ENCODE measurements around the gene KIF26B.

The KIF26B gene

GRCh38 chr1:245260110-245260882 is 105.5 kb downstream of the KIF26B start:
- Histone ChIP-seq H3K27me3 (ENCODE audit: low read length) (no peaks in the 10 kb centered on the region), H3K9me3 (ENCODE audit: insufficient read depth, low read length) (no peaks in the 10 kb centered on the region), H3K9ac (ENCODE audit: low read length) (no peak overlapping the region), H3K4me3 (ENCODE audit: insufficient read depth, low read length, poor library complexity, severe bottlenecking) (no peak overlapping the region), H3F3A (ENCODE audit: insufficient read depth) (no peaks in the 10 kb centered on the region), H3K9me2 (replicated peaks; ENCODE audit: insufficient read depth, low read length) (no peaks in the 10 kb centered on the region), H3K27ac (ENCODE audit: low read depth, low read length) (no peak overlapping the region), H4K20me1 (ENCODE audit: low read depth, low read length) (no peaks in the 10 kb centered on the region), H3K36me3 (ENCODE audit: low read length) (no peaks in the 10 kb centered on the region), H3K79me2 (ENCODE audit: insufficient read depth, low read length) (no peaks in the 10 kb centered on the region), H2AFZ (ENCODE audit: low read depth, low read length, severe bottlenecking) (no peak overlapping the region), H3K4me2 (ENCODE audit: low read depth, low read length, poor library complexity, severe bottlenecking) (no peak overlapping the region)
- TF ChIP-seq CTCF (IDR thresholded peaks at IDR 0.05; ENCODE audit: insufficient read depth, low read length, poor library complexity, severe bottlenecking) (no peak), EZH2phosphoT487 (conservative IDR thresholded peaks at IDR 0.05; ENCODE audit: low read length) (no peak)

- no peak overlapping the region for H3K9ac ChIP-seq (ENCODE audit: low read length)
- no peaks in the 10 kb centered on the region for H3K9me3 ChIP-seq (ENCODE audit: insufficient read depth, low read length)
- no peaks in the 10 kb centered on the region for H3K36me3 ChIP-seq (ENCODE audit: low read length)
- H4K20me1 ChIP-seq (ENCODE audit: low read depth, low read length): no peaks in the 10 kb centered on the region
- no peak overlapping the region for H2AFZ ChIP-seq (ENCODE audit: low read depth, low read length, severe bottlenecking)
- H3K27me3 ChIP-seq (ENCODE audit: low read length): no peaks in the 10 kb centered on the region
- no peak overlapping the region for H3K4me3 ChIP-seq (ENCODE audit: insufficient read depth, low read length, poor library complexity, severe bottlenecking)
- no peaks in the 10 kb centered on the region for H3K9me2 ChIP-seq (replicated peaks; ENCODE audit: insufficient read depth, low read length)
- H3K79me2 ChIP-seq (ENCODE audit: insufficient read depth, low read length): no peaks in the 10 kb centered on the region
- no peaks in the 10 kb centered on the region for H3F3A ChIP-seq (ENCODE audit: insufficient read depth)
- TF ChIP-seq CTCF (IDR thresholded peaks at IDR 0.05; ENCODE audit: insufficient read depth, low read length, poor library complexity, severe bottlenecking) (no peak), EZH2phosphoT487 (conservative IDR thresholded peaks at IDR 0.05; ENCODE audit: low read length) (no peak)
- H3K4me2 ChIP-seq (ENCODE audit: low read depth, low read length, poor library complexity, severe bottlenecking): no peak overlapping the region
- no peak overlapping the region for H3K27ac ChIP-seq (ENCODE audit: low read depth, low read length)
These were observed 106.1 kb downstream of the KIF26B start for GRCh38 chr1:245260883-245261282.

GRCh38 chr1:245261786-245262185 is 107.0 kb downstream of the KIF26B start:
- H3K4me2 ChIP-seq (ENCODE audit: low read depth, low read length, poor library complexity, severe bottlenecking): no peak overlapping the region
- no peaks in the 10 kb centered on the region for H3K36me3 ChIP-seq (ENCODE audit: low read length)
- H3K79me2 ChIP-seq (ENCODE audit: insufficient read depth, low read length): no peaks in the 10 kb centered on the region
- no peak overlapping the region for H3K9ac ChIP-seq (ENCODE audit: low read length)
- H3K9me2 ChIP-seq (replicated peaks; ENCODE audit: insufficient read depth, low read length): no peaks in the 10 kb centered on the region
- H4K20me1 ChIP-seq (ENCODE audit: low read depth, low read length): no peaks in the 10 kb centered on the region
- H3K9me3 ChIP-seq (ENCODE audit: insufficient read depth, low read length): no peaks in the 10 kb centered on the region
- no peaks in the 10 kb centered on the region for H3K27me3 ChIP-seq (ENCODE audit: low read length)
- H3F3A ChIP-seq (ENCODE audit: insufficient read depth): no peaks in the 10 kb centered on the region
- no peak overlapping the region for H3K4me3 ChIP-seq (ENCODE audit: insufficient read depth, low read length, poor library complexity, severe bottlenecking)
- no peak overlapping the region for H2AFZ ChIP-seq (ENCODE audit: low read depth, low read length, severe bottlenecking)
- no peak overlapping the region for H3K27ac ChIP-seq (ENCODE audit: low read depth, low read length)
- TF ChIP-seq EZH2phosphoT487 (conservative IDR thresholded peaks at IDR 0.05; ENCODE audit: low read length) (no peak), CTCF (IDR thresholded peaks at IDR 0.05; ENCODE audit: insufficient read depth, low read length, poor library complexity, severe bottlenecking) (no peak)

All from SU-DHL-6 (cell line).